M059J (cell line): Measurements from ENCODE around the gene PHF14. TPM values are rescaled to one million over a fixed set of nuclear protein-coding genes. Genes with fewer than 3 reads are reported as not detected.

ENCODE experiments used
- DNase-seq: peaks from one replicate; pipeline ENCODE4 v3.0.0-alpha.2; 2012; ENCODE audit warnings: low read depth
- total RNA-seq: library from RNA; depleted of rRNA; stranded (reverse); fragments of >200 nt; shearing (Covaris generic); gene quantifications from 2 replicates; pipeline ENCODE4 v1.2.3, GENCODE V29; 2014

Gene PHF14
- total RNA-seq, 1 experiment from 2014 or later, result 23.7 TPM

DNA sequence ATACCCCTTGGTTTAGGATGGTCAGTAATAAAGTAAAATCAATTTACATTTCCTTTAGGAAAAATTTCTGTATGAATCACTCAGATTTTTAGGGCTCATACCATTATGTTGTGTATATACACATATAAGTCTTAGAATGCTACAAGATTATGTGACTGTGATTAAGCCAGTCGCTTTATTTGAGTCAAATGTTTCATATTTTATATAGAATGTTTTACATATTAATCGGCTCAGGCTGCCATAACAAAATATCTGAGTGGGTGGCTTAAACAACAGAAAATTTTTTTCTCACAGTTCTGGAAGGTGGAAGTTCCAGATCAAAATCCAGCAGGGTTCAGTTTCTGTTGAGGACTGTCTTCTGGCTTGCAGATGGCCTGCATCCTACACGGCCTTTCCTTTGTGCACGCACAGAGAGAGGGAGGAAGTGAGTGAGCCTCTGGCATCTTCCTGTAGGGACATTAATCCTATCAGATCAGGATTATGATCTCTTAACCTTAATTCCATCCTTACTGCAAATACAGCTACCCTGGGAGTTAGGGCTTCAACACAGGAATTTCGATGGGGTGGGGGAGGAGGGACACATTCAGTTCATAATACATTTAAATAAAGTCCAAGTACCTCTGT lies 198.0 kb downstream of the PHF14 start:
- DNase-seq, result no peak

DNA sequence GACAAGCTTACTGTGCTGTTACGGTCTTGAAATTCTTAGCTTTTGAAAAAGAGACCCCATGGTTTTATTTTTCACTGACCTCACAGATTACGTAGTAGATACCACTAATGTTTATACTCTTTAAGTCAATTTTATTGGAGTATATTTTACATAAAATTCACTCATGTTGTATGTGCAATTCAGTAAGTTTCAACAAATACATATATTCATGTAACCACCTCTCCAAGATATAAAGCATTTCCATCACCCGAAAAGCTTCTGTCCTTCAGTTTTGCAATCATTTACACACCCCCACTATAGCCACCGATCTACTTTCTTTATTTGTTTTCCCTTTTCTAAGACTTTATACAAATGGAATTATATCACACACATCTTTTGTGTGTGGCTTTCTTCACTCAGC lies 199.2 kb downstream of the PHF14 start:
- no peak for DNase-seq

DNA sequence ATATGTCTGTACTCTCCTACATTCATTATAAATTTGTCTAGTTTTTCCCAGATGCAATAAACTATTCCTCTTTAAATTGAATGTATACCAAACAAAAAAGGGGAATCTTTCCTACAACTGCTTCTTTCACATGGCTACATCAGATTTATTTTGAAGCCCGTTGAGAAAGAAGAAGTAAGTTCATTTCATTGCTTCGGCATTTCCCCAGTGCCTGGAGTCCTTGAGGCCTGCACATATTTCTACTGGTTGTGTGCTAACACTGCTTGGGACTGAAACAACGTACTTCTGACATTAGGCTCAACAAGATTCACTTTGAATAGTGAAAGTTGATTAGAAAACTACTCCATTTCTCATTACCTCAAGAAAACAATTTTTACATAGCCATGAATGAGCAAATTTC lies 201.7 kb downstream of the PHF14 start:
- no peak for DNase-seq

DNA sequence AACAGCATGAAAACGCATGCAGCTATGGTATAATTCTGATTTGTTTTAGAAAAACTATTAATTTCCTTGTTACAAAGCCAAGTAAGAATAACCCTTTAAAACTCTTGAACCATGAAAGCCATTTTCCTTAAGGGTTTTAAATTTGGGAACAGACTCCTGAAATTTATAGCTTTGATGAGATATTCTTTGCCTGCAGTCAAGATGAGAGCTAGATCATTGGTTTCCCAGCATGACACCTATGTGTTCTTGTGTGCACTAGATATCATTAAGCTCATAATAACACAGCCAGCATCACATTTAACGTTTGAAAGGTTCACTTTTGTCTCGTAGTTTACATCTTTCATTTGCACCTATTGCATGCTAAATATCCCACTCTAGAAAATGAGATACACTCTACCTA lies 202.2 kb downstream of the PHF14 start:
- DNase-seq, result no peak

DNA sequence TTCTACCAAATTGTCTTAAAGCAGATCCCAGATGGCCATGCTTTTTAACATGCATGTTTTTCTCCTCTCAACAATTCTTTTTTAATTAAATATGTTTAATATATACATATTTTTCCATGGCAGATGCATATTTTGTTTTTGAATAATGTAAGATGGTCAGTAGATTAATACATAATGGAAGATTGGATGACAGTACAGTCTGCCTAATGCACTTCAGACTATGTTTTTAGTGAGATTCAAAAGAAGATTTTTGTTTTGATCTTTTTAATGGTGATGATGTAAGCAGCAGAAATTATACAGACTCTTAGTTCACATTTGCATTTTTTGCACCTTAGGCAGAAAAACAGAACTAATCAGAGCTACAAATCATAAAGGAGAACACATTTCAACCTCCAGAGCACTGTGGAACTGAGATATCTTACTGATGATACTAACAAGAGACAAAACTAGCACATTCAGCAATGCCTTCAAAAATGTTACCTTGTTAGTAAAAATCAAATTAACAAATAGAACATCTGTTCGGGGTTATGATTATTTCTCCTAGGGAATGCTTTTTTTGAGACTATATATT lies 203.4 kb downstream of the PHF14 start:
- DNase-seq, result no peak

DNA sequence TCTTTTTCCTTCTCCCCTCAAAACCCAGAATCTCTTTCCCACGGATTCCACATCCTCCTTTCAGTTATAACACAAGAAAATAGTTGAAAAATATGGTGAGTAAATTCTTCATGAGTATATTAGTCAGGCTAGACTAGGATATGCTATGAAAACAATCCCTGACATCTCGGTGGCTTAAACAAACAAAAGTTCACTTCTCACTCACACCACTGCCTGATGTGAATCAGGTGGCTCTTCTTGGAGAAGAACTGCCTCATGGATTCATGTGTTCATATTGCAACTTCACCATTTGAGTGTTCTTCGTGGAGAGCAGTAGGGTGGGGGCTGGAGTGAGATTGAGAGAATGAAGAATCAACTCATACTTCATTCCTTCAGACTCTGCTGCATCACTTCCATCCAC lies 204.1 kb downstream of the PHF14 start:
- no peak for DNase-seq

DNA sequence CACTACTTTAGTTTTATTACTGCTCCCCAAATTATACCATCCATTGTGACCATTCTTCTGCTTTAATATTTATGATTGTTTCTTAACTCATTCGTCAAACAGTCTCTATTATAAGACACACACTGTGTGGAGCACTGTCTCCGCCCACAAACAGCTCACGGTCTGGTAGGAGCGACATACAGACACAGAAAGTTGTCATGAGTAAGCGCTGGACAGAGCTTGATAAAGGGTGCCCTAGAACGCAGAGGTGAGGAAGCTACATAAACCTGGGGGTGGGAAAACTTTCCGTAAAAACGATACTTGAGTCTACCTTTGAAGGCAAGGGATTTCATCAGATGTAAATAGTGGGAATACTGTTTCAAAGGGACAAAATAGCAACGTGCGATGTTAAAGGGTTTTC lies 207.9 kb downstream of the PHF14 start:
- DNase-seq, result no peak

DNA sequence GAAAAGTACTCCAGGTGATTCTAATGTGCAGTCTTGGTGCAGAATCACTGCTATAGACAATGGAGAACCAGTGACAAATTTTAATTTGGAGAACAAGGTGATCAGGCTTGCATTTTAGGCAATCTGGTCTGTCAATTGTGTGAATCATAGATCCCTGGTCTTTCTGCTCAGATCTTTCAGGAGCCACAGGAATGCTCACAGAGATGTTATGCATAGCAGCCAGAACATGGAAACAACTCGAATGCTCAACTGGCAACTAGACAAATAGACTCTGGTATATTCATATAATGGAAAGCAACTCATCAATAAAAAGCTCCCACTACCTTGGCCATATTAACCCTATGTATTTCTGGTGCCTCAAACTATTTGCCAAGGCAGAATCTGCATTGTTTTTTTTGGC lies 209.1 kb downstream of the PHF14 start:
- peak; percentile 18 for DNase-seq

DNA sequence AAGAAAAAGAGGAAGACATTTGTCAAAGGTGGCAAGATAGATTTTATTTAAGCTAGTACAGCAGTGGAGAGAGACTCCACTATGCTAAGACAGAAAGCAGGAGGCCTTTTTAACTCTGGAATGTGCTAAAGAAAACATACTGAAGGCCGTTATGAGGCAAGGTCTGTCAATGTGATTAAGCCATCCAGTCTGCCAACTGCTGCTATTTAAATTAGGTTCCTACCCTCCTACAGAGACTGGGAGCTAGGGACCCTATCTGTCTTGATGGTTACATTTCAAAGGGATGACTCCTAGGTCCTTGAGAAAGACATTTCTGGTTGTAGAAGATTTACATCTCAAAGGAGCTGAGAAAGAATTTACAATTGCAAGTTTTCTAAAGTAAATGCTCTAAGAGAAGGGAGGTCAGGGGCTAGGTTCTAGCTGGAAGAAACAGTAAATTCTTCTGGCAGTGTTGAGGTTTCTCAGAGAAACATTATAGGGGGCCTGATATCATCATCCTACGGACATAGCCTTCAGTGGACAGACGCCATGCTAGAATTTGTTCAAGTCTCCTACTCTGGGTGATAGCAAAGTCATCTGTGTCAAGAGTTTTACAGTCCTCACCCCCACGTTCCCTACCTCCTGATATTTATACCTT lies 211.6 kb downstream of the PHF14 start:
- DNase-seq, result no peak

DNA sequence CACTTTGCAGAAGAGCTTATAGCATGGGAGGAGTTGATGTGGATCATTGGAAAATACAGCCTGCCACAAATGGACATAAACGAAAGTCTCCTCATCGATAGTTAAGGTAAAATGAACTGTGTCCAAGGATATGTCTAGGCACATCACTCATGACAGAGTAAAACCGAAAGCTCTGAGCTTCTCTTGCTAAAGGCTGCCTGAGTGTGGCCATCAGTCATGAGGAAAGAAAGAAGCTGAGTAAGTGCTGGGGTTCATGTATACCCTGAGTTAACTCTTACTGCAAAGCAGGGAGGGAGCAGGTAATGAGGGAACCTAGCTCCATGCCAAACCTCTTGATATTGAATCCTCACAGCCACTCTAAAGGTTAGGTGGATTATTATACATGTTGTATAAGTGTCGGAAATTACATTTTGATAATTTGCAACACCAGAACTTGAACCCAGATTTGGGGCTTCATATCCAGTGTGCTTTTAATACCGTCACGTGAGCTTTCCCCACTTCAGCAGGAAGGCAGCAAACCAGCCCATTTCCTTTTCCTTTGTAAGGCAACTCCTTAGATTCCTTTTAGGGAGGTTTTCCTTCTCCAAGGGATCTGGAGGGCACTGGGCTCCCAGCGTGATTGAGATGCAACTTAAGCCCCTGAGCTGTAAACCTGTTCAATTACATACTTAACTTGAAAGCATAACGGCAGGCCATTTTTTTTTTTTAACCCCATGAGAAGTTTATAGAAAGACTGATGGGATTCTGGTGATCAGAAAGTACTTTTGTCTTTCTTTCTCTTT lies 215.0 kb downstream of the PHF14 start:
- no peak for DNase-seq

DNA sequence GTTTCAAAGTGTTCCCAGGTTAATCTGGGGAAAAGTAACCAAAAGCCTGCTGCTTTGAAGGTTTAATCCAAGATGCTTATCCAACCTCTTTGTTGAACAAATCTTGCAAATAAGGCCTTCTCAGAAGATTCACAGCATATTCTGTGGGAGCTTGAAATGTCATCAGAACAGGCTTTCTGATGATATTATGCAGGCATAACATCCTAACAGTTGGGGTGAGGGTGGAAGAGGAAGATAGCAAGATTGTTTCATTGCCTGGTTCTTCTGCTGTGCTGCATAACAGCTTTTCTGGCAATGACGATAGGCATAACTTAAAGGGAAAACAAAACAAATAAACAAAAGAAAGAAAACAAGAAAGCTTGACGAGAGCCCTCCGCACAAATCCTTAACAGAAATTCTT lies 217.4 kb downstream of the PHF14 start:
- DNase-seq, result no peak

DNA sequence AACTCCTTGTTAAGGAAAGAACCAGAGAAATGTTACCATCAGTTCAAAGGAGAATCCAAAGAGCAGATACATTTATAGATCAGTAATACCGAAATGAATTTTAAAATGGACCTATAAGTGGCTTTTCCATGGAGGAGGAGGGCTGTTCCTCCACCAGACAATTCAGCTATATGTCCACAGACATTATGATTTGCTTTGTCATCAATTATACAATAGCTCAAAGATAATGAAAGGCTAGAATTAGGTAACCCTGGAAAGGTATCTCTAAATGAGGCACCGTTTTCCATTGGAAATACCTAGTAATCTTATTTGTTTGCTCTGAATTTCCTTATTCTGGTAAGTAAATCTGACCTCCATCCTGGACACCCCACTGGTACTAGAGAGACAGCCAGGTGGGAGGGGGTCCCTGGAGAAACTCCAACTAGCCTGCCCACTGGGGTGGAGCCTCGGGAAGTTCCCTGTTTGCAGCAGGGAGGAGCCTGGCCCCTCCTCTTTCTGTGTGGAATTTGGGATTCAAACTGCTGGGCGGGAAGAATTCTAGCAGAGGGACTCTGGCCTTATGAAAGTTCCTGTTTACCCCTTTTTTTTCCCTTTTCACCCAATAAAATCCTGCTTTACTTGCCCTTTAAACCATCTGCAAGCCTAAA lies 218.0 kb downstream of the PHF14 start:
- DNase-seq, result no peak

DNA sequence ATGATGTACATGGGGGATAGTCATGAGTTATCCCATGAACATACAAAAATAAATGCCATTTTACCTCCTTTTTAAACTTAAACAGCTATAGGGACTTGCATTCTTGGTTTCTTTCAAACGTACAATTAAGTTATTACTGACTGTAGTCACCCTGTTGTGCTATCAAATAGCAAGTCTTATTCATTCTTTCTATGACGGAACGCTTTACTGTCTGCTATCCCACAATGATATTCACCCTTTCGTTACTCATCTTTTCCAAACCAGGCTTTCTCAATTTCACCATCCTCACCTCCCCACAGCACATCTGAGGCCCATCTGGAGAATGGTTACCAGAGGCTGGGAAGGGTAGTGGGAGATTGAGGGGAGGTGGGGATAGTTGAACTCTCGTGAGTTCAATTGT lies 218.8 kb downstream of the PHF14 start:
- DNase-seq, result no peak

DNA sequence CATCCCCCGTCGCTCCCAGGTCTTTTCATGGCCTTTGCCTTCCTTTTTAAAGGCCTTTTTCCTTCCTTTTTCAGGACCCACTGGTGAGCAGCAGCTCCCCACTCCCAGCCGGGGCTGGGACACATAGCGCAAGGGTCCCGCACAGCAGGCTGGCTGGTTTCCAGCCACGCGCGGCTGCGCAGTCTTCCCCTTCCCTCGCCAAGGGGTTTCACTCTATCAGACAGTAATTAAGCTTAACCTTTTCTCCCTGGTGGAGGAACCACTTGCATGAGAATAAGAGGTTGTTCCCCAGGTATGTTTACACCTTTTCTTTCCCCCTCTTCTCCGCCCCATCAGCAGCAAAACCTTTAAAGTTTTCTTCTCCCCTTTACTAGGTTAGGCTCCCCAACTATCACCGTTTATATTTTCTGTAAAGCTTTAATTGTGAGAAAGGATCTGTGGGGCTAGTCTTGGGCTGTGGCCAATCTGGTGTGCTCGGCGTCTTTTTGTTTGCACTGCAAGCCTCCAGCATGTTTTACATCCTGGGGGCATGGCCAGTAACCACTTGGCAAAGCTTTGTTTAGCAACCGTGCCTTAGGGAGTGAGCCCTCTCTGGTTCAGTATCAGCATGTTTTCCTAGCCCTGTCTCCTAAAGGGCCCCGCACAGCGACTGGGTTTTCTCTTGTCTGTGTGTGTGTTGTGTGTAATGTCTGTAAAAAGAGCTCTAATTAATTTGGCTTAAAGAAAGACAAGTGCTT lies 219.6 kb downstream of the PHF14 start:
- DNase-seq, result peak; percentile 58

DNA sequence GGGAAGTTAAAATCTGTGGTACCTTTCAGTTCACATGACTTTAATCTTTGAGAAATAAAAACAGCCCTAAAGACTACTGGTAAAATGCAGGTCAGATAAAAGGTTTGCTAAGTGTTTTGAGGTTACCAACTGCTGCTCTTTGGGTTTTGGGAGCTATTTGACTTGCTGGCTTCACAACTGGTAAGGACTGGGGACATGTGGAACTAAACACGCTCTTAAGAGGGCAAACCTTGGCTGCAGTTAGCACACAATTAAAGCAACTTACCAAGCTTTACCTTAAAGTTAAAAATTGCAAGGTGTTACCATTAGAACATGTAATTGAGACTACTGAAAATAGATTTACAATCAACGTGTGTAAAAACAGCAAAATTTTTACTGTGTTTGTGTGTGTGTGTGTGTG lies 220.2 kb downstream of the PHF14 start:
- DNase-seq, result no peak

DNA sequence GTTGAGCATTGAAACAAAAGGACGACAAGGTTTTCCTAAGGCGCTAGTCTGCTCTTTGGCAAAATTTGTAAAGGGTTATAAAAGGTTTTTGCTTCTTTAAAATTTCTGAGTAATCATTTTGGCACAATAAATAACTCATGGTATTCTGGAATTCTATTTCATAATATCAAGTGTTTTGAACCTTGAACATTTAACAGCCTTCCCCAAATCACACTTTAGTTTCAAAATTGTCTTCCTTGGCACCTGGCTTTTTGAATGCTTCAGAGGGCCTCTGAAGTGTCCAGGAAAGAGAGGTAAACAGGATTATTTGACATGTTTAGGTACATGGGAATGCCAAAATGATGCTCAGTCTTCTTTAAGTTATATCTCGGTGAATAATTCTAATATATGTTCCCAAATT lies 220.8 kb downstream of the PHF14 start:
- no peak for DNase-seq

DNA sequence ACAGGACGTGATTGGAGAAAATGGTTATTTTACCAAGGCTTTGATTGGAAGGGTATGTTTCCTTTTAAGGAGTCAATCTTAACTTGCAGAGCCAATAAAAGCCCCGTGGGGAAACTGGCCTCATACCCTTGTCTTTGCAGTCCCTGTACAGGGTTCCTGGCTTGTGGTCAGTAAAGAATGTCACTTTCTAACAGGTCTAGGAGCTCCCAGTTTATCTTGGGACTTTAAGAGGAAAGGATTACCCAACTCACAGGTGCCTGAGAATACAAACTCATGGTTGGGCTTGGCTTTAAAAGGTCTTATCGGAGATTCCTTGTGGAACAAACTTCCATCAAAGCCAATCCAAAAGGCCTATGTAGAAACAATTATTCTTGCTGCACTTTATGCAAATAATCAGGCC lies 221.8 kb downstream of the PHF14 start:
- DNase-seq, result peak; percentile 19

DNA sequence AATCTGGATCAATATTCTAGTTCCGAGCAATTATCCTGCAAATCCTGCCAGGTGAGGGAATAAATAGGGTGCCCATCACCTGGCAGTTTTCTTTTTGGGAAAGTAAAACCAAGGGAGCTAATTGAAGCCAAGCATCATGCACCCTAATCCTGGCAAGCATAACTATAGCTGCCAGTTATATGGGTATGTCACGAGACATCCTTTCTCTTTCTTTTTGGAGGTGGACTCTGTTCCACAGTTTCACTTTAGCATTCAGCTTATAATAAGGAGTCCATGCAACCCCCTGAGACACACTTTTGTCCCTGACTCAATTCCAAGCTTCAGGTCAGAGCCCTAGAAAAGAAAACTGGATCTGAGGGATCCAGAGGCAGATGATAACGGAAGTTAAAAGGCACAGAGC lies 222.5 kb downstream of the PHF14 start:
- no peak for DNase-seq

DNA sequence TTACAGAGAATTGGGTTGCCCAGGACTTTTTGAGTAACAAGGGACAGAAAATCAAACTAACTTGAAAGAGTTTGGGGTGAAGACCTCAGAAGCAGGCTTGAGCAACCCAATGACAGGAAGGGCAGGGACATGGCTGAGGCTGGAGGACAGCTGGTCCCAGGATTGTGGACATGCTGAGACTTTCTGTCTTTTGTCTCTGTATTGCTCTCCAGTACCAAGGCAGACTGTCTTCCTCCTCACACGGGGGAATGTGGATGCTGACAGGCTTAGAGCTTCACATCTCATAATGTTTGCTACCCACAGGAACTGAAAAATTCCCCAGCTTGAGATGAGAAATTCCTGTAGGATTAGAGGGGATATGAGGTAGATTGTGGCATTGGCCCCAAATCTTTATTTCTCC lies 229.6 kb downstream of the PHF14 start:
- no peak for DNase-seq

DNA sequence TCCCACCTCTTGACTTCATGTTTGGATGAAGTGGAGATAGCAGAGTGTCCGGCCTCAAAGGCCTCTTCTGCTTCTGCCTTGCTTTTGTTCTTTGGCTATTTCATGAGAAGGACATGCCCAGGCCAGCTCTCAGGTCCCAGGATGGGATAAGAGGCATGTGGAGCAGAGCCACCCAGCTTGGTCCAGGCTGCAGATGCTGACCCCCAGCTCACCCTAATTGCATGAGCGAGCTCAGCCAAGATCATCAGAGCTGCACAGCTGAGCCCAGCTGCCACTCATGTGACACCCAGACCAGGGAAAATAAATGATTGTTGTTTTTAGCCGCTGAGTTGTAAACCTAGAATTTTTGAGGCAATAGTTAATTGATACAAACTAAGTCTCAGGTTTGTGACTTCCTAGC lies 230.0 kb downstream of the PHF14 start:
- no peak for DNase-seq

DNA sequence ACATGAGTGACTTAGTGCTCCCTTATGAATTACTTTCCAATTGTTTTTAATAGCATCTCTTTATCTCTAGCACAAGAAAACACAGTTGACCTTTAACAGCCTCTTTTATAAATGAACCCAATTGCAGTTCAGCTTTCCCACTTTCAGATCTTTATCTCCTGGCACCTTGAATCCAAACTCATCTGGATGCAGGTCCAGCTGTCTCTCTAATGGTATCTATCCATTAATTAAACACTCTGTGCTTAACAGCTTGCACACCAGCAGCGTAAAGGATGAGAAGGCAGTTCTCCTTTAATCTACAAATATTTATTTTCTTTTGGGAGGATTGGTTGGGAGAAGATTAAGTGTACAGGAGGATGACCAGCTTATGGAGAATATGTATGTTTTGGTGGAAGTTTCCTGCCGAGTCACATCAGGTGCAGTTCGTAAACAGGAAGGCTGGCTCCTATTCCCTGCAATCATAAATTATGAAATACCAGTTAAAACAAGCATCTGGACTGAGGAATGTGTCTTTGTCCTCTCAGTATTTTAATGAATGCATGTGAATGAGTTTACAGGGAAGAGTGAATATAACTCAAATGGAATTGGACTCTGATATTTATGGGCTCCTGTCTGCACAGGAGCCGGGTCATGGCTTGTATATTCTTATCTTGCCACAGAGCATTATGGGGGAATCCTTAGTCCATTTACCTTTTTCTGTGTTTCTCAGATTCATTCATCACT lies 232.7 kb downstream of the PHF14 start:
- DNase-seq, result no peak
